HEK293T (cell line): Measurements from ENCODE around the gene HSD17B4.
"Not testable (repeated sequence)": the region's sequence is repeated elsewhere in the genome, so short reads cannot be mapped to it uniquely, and the experiment has no call there.

Experiments used
- CTCF ChIA-PET: fragments of 350-600 bp; formaldehyde crosslinking; extraction: SDS; loops from one replicate; lab custom pipeline; 2021; ENCODE audit warnings: antibody characterized with exemption, inconsistent platforms; lab: Yijun Ruan, JAX
- POLR2A ChIA-PET: fragments of 350-600 bp; formaldehyde crosslinking; extraction: SDS; loops from one replicate; lab custom pipeline; 2020; ENCODE audit warnings: antibody characterized with exemption, inconsistent platforms; lab: Yijun Ruan, JAX
- DNase-seq: peaks from one replicate; pipeline ENCODE4 v3.0.0; 2012; ENCODE audit warnings: mixed read lengths; ENCODE audit errors: extremely low spot score
- ARNT ChIP-seq: fragments of 450-650 bp; IDR thresholded peaks from 2 replicates; pipeline ENCODE4 v1.6.1; 2017; ENCODE audit warnings: mild to moderate bottlenecking
- BHLHE40 ChIP-seq: fragments of 450-650 bp; IDR thresholded peaks from 2 replicates; pipeline ENCODE4 v1.6.1; 2016; ENCODE audit warnings: mild to moderate bottlenecking, moderate library complexity, borderline replicate concordance
- CTBP1 ChIP-seq: fragments of 450-650 bp; IDR thresholded peaks from 2 replicates; pipeline ENCODE4 v1.6.1; 2016; ENCODE audit warnings: borderline replicate concordance
- ELF4 ChIP-seq: fragments of 450-650 bp; IDR thresholded peaks from 2 replicates; pipeline ENCODE4 v1.6.1; 2017; ENCODE audit warnings: antibody characterized with exemption
- FOXA1 ChIP-seq: fragments of 450-650 bp; IDR thresholded peaks from 2 replicates; pipeline ENCODE4 v1.6.1; 2016; ENCODE audit warnings: mild to moderate bottlenecking
- FOXK2 ChIP-seq: fragments of 450-650 bp; IDR thresholded peaks from 2 replicates; pipeline ENCODE4 v1.6.1; 2016; ENCODE audit warnings: mild to moderate bottlenecking
- FOXM1 ChIP-seq: fragments of 450-650 bp; IDR thresholded peaks from 2 replicates; pipeline ENCODE4 v1.6.1; 2017; ENCODE audit warnings: mild to moderate bottlenecking, borderline replicate concordance
- HDGF ChIP-seq: fragments of 450-650 bp; IDR thresholded peaks from 2 replicates; pipeline ENCODE4 v1.6.1; 2017; ENCODE audit warnings: antibody characterized with exemption, borderline replicate concordance
- L3MBTL2 ChIP-seq: fragments of 450-650 bp; conservative IDR thresholded peaks from 2 replicates; pipeline ENCODE4 v1.6.1; 2016; ENCODE audit warnings: mild to moderate bottlenecking
- LEF1 ChIP-seq: fragments of 450-650 bp; IDR thresholded peaks from 2 replicates; pipeline ENCODE4 v1.6.1; 2017; ENCODE audit warnings: mild to moderate bottlenecking, borderline replicate concordance
- NFRKB ChIP-seq: fragments of 450-650 bp; IDR thresholded peaks from 2 replicates; pipeline ENCODE4 v1.6.1; 2016; ENCODE audit warnings: mild to moderate bottlenecking, moderate library complexity
- PKNOX1 ChIP-seq: fragments of 450-650 bp; IDR thresholded peaks from 2 replicates; pipeline ENCODE4 v1.6.1; 2016
- SP1 ChIP-seq: fragments of 450-650 bp; IDR thresholded peaks from 2 replicates; pipeline ENCODE4 v1.6.1; 2017
- SUZ12 ChIP-seq: fragments of 450-650 bp; IDR thresholded peaks from 2 replicates; pipeline ENCODE4 v1.6.1; 2016; ENCODE audit warnings: mild to moderate bottlenecking
- TARDBP ChIP-seq: fragments of 450-650 bp; IDR thresholded peaks from 2 replicates; pipeline ENCODE4 v1.6.1; 2016
- ZNF384 ChIP-seq: fragments of 450-650 bp; IDR thresholded peaks from 2 replicates; pipeline ENCODE4 v1.6.1; 2016

Gene HSD17B4

GRCh38 chr5:119417891-119418605, 34.2 kb upstream of the HSD17B4 start:
- no peak for DNase-seq
- TF ChIP-seq SP1, result no peak
- no peak for TF ChIP-seq CTBP1
- TF ChIP-seq ELF4, result no peak
- no peak for TF ChIP-seq FOXA1
- no peak for TF ChIP-seq LEF1
- TF ChIP-seq TARDBP, result no peak
- no peak for TF ChIP-seq ZNF384
- TF ChIP-seq BHLHE40, result no peak
- ChIA-PET POLR2A (no interaction called here), CTCF (interaction anchor here (0.6 to 1.3 kb wide), 3 partner anchors 17 to 1036 kb away, joined by 3 to 7 read pairs (median 5); partner anchors contain the start of gene DTWD2)

DNA sequence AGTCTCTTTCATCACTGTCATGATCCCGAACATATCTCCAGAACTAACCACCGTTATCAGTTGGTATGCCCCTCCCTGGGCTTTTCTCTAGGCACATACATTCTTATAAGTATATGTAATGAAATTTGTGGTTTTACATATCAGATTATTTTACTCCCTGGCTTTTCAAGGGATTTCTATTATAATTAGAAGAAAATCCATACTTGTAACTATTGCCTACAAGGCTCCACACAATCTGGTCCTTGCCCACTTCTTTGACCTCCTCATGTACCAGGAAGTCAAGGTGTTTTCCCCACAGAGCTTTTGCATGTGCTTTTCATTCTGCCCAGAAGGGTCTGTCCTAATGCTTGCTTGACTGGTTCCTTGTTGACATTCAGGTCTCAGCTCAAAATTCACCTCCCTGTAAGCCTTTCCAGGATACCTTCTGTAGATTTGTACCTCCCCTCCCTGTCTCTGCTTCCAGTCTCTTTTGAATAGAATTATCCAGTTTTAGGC, 33.6 kb upstream of the HSD17B4 start:
- ChIA-PET CTCF (interaction anchor here (1.2 to 1.3 kb wide), 2 partner anchors 16 to 430 kb away, joined by 5 to 7 read pairs; partner anchors contain the start of gene DTWD2), POLR2A (no interaction called here)
- no peak for TF ChIP-seq ARNT
- TF ChIP-seq HDGF, result no peak
- TF ChIP-seq FOXA1, result no peak
- DNase-seq, result no peak

GRCh38 chr5:119420169-119420568, 32.1 kb upstream of the HSD17B4 start:
- CTCF ChIA-PET, result no interaction called here
- no peak for TF ChIP-seq ELF4
- POLR2A ChIA-PET, result no interaction called here
- DNase-seq, result no peak

GRCh38 chr5:119426057-119426456, 26.2 kb upstream of the HSD17B4 start:
- ChIA-PET POLR2A (no interaction called here), CTCF (interaction anchor here (1.0 to 1.1 kb wide), 3 partner anchors 9 to 438 kb away, joined by 3 read pairs; partner anchors contain the start of gene DTWD2)
- DNase-seq, result no peak
- no peak for TF ChIP-seq FOXM1

GRCh38 chr5:119427060-119427459, 25.2 kb upstream of the HSD17B4 start:
- TF ChIP-seq BHLHE40 (no peak), TARDBP (no peak), SUZ12 (no peak), CTBP1 (no peak), PKNOX1 (no peak), SP1 (no peak), FOXM1 (no peak), FOXA1 (no peak), FOXK2 (no peak), L3MBTL2 (no peak), ARNT (no peak), LEF1 (no peak), HDGF (no peak), ELF4 (no peak), ZNF384 (no peak), NFRKB (no peak)
- ChIA-PET POLR2A (no interaction called here), CTCF (no interaction called here)
- no peak for DNase-seq

GRCh38 chr5:119427596-119427995, 24.7 kb upstream of the HSD17B4 start:
- DNase-seq, CTCF ChIA-PET, POLR2A ChIA-PET: not testable (repeated sequence)

DNA sequence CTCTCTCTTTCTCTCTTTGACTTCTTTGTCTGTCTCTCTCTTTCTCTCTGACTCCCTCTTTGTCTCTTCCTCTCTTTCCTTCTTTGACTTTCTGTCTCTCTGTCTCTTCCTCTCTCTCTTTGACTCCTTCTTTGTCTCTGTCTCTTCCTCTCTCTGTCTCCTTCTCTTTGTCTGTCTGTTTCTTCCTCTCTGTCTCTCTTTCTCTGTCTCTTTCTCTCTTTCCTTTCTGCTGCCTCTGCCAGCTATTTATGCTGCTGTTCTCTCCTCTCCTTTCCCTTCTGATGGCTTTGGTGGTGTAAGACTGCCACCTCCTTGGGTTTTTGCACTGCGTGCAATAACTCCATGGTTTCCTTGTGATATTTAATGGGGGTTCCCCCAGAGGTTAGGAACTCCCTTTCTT, 24.1 kb upstream of the HSD17B4 start:
- DNase-seq, CTCF ChIA-PET, POLR2A ChIA-PET: not testable (repeated sequence)

- POLR2A ChIA-PET, CTCF ChIA-PET: not testable (repeated sequence)
Measured at GRCh38 chr5:119428574-119428973, 23.7 kb upstream of the HSD17B4 start.

GRCh38 chr5:119432674-119433237, 19.5 kb upstream of the HSD17B4 start:
- POLR2A ChIA-PET, DNase-seq, CTCF ChIA-PET: not testable (repeated sequence)

More at GRCh38 chr5:119428574-119428973, 23.7 kb upstream of the HSD17B4 start:
- not testable (repeated sequence) for DNase-seq
